HUDEP-2 (cell line): ENCODE data around the gene TRIM42.

ENCODE experiments used
- DNase-seq, 76 experiments: peaks; one replicate each; lab custom pipeline; 2025; ENCODE audit not compliant: unreplicated experiment in 76 of 76; lab: John Stamatoyannopoulos, UW

Gene TRIM42

DNA sequence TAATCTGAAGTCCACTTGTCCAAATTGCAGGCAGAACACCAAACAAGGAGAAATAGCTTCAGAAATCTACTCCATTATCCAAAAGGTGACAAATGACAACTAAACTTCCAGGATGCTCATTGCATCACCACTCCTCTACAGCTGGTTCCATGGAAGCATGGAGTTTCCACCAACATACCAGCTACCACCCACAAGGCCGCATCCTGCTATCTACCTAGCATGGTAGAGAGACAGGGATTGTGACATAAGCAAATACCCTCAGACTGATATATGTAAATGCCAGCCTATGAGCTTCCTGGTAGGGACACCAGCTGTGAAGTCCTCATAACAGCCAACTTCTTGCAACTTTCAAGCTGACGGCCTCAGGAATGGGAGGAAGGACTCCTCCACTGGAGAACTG is at the start of gene TRIM42:
TSS of gene TRIM42 (plus strand) at position 301 of the 400 bp plus-strand sequence. CDS start 166 bp downstream, outside the sequence.
- no peak for DNase-seq

GRCh38 chr3:140628606-140629005 is 49.3 kb upstream of the TRIM42 start:
- DNase-seq: no peak

DNA sequence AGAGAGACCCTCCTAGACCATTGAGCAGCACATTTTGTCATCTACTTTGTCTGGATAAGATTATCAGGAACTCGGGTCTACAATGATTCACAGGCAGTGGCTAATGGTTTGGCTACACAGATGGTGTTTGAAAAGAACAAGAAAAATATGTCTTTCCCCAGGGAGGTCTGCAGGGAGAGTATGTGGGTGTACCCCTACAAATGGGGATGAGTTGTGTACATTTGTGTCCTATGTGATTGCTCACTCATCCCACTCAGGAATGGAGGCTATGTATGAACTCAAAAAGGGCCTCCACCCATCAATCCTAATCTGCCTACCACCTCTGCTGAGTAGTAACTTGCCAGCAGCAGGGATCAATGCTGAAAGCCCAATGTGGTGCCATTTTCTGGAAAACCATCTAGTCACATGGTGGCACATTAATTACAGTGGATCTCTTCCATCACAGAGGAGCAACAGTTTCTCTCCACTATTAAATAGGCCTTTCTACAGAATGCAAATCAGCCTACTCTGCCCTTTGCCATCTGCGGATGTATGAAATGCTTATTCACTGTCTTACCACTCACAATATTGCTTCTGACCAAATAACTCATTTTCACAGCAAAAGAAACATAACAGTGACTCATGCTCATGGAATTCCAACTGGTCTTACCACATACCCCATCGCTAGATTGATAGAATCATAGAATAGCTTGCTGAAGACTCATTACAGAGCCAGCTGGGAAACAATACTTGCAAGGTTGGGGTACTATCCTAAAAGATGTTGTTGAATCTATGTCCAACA is 48.3 kb upstream of the TRIM42 start:
- DNase-seq: no peak

DNA sequence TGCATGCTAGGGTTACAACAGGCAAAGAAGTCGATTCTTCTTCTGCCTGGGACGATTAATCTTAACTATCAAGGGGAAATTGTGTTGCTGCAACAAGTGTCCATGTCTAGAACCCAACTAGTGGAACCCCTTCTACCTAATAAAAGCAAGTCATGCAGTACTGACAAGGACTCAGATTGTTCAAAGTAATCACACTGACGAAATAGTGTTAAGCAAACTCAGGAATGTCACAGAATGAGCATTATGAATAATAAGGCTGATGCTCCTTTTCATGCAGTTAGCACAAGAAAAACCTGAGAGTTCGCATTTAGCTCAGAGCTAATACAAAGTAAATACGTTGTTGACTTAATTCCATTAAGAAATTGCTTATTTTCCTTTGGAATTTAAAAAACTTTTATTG is 47.5 kb upstream of the TRIM42 start:
- DNase-seq: no peak

GRCh38 chr3:140630866-140631265 is 47.0 kb upstream of the TRIM42 start:
- DNase-seq: no peak

DNA sequence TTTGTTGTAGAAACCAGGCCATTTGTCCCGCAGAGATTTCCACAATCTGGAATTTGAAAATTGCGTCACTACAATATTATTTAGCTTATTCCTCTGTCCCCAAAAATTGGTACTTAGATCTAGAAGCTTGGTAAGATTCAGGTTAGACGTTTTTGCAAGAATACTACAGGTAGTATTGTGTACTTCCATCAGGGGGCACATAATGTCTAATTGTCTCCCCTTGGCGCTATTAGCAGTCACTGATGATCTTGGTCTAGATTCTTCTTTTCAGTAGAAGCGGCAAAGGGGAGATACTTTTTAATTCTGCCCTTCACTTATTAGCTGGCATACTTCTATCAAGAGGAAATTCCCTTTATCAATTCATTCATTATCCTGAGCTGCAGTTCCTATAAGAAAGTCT is 42.6 kb upstream of the TRIM42 start:
- DNase-seq: no peak

DNA sequence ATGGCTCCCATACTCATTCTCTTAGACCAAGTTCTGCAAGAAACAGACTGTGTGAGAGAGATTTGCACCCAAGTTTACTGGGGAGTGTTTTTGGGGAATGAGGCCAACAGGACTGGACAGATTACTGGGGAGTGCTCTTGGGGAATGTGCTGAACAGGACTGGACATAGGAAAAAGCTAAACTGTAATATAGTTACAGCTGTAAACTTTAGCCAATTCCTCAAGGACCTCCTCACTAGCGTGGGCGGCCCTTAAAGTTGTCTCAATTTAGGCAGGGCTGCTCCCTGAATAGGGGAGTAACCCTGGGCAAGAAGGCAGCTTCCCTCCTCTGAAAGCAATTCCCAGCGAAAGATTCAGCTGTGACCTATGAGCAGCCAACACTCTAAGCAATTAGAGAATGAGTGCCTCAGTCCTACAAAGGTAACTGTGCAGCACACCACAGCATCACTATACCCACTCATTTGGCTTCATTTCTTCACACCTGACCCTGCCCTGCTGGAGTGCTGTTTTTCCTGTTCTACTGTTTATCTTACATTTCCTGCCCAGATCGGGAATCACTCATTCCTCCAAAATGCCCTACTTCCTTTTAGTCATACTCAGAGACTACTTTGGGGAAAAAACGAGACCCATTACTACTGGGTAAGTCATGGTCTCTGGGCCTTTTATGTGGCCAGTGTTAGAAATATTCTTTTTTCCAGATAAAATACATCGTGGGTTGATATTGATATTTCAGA is 41.3 kb upstream of the TRIM42 start:
- no peak for DNase-seq

GRCh38 chr3:140651287-140651686 is 26.6 kb upstream of the TRIM42 start:
- DNase-seq: no peak

DNA sequence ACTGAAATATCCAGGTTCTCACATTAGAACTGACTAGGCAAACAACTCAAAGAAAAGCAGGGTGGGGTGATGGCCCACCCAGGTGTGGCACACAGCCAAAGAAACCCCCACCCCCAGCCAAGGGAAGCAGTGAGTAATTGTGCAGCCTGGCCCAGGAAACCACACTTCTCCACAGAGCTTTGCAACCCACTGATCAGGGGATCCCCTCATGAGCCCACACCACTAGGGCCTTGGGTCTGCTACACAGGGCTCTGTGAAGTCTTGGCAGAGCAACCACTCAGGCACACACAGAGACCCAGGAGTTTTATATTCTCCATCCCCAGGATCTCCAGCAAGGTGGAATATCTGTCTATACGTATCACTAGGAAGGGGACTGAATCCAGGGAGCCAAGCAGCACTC is 22.2 kb upstream of the TRIM42 start:
- no peak for DNase-seq

- no peak for DNase-seq
These were observed 13.8 kb upstream of the TRIM42 start for GRCh38 chr3:140664111-140664510.

DNA sequence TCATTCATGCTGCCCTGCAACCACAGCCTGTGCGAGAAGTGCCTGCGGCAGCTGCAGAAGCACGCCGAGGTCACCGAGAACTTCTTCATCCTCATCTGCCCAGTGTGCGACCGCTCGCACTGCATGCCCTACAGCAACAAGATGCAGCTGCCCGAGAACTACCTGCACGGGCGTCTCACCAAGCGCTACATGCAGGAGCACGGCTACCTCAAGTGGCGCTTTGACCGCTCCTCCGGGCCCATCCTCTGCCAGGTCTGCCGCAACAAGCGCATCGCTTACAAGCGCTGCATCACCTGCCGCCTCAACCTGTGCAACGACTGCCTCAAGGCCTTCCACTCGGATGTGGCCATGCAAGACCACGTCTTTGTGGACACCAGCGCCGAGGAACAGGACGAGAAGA is 4.7 kb downstream of the TRIM42 start:
- no peak for DNase-seq

DNA sequence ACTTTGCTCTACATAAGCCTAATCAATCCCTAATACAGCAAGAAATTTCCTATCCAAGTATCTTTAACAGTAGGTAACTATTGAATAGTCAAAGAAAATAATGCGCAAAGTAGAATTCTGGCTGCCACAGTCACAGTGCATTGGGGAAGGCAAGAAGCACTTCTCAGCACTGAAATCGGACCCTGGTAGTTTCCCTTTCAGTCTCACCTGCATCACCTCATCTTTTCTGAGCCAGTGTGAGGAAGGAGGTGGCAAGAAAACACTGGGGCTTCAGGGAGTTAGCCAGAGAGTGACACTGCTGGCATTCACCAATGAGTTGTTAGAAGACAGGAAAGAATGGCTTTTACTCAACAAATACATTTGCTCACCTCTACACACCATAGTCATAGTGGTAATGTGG is 8.3 kb downstream of the TRIM42 start:
- no peak for DNase-seq

GRCh38 chr3:140686948-140687347 is 9.1 kb downstream of the TRIM42 start:
- no peak for DNase-seq

DNA sequence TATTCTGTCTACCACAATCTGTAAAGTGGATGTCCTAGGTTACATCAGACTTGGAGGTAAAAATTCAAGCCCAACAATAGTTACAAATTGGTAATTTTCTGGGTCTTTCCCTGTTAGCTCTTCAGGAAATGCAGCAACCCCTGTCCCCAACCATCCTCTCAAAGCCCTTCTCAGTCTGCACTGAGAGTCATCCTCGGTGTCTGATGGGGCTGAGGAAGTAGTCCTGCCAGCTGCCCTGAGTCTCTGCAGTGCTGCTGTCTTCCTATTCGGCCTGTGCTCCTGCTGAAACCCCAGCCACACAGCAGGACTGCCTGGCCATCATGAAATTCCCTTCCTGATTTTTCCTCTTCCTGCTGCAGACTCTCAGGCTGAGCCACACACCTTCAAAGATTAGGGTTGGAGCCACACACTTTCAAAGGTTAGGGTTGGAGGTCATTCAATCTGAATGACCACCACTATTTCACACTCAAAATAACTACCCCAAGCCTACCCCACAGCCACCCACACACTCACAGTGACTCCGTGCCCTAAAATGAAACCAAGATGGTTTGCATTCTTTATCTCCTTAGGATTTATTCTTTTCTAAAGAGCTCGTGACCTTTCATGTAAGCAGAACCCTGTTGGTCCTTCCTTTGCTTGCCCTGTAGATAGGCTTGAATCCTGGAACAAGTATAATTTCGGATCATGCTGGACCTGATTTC is 17.6 kb downstream of the TRIM42 start:
- no peak for DNase-seq

- DNase-seq: no peak
These were observed 21.8 kb downstream of the TRIM42 start for GRCh38 chr3:140699516-140700231.

GRCh38 chr3:140702281-140702680 is 24.4 kb downstream of the TRIM42 start:
- DNase-seq: no peak

DNA sequence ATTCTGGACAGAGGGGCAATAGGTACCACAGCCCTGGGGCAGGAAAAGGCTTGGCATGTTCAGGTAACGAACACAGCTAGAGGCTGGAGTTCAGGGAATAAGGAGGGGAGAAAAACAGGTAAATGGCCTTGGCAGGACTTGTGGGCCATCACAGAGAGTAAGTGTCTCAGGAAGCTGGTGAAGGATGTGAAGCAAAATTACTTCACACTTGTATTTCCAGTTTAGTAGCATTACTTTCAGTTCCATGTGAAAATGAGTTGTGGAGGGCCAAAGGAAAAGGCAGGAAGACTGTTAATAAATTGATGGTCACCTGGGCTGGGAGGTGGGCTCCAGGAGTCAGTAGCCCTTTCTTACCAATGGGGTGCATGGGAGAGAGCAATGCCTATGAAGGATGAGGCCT is 25.6 kb downstream of the TRIM42 start:
- DNase-seq: no peak

DNA sequence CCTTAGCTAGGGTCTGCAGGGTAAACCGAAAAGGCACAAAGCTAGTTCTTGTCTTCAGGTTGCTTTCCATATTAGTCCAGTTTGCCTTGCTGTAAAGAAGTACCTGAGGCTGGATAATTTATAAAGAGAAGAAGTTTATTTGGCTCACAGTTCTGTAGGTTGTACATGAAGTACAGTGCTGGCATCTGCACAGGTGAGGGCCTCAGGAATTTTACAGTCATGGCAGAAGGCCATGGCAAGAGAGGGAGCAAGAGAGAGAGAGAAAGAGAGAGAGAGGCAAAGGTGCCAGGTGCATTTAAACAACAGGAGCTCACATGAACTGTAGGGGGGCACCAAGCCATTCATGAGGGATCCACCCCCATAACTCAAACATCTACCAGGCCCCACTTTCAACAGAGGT is 26.9 kb downstream of the TRIM42 start:
- DNase-seq: no peak

GRCh38 chr3:140705954-140706353 is 28.1 kb downstream of the TRIM42 start:
- no peak for DNase-seq

DNA sequence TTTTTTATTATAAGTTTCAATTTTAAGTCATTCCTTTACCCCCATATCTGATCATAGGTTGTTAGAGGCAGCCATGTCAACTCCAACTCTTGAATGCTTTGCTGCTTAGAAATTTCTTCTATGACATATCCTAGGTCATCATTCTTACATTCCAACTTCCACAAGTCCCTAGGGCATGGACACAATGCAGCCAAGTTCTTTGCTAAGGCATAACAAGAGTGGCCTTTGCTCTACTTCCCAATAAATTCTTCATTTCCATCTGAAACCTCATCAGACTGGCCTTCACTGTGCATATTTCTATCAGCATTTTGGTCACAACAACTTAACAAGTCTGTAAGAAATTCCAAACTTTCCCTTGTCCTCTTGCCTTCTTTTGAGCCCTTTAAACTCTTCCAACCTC is 28.5 kb downstream of the TRIM42 start:
- no peak for DNase-seq

DNA sequence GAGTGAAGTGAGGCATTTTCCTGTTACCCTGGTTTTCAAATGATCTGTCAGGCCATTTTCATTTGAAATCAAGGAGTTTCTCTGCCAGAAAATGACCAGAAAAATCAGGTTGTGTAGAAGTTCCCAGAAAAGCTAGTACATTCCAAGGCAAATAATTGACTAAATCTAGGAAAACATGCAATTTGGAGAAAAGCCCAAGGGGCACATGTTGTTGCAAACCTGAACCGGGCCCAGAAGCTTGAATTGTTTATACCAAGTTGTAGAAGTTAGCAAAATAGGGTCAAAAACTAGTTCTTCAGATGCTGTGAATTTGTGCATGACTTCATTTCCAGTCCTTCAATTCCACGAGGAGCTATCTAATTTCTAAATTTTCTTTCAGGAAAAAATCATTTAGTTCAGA is 31.0 kb downstream of the TRIM42 start:
- no peak for DNase-seq
